RWPE1 (cell line): ENCODE data around the gene ARSD.
"Not testable (repeated sequence)": the region's sequence is repeated elsewhere in the genome, so short reads cannot be mapped to it uniquely, and the experiment has no call there.

Experiments used
- CTCF ChIA-PET: fragments of 350-600 bp; sonication (Branson Sonifier 250); formaldehyde crosslinking; extraction: SDS; loops from one replicate; lab custom pipeline; 2021; lab: Yijun Ruan, JAX
- POLR2A ChIA-PET: fragments of 400-600 bp; formaldehyde crosslinking; extraction: SDS; loops from one replicate; lab custom pipeline; 2020; ENCODE audit warnings: antibody characterized with exemption; ENCODE audit not compliant: low non-redundant PET; lab: Yijun Ruan, JAX
- DNase-seq: peaks from one replicate; pipeline ENCODE4 v3.0.0; 2012; ENCODE audit warnings: low spot score
- H3K27ac ChIP-seq: fragments of 450-650 bp; 2 replicates; pipeline ENCODE4 v1.5.1; 2017
- CTCF ChIP-seq: fragments of 450-650 bp; conservative IDR thresholded peaks from 2 replicates; pipeline ENCODE4 v1.5.1; 2017; ENCODE audit warnings: low read depth, mild to moderate bottlenecking

ARSD gene

GRCh38 chrX:2958199-2958598, 29.1 kb upstream of the ARSD start:
- DNase-seq: no peak
- POLR2A ChIA-PET: no interaction called here
- CTCF ChIA-PET: no interaction called here
- H3K27ac ChIP-seq: no peak overlapping the region
- no peak for TF ChIP-seq CTCF

DNA sequence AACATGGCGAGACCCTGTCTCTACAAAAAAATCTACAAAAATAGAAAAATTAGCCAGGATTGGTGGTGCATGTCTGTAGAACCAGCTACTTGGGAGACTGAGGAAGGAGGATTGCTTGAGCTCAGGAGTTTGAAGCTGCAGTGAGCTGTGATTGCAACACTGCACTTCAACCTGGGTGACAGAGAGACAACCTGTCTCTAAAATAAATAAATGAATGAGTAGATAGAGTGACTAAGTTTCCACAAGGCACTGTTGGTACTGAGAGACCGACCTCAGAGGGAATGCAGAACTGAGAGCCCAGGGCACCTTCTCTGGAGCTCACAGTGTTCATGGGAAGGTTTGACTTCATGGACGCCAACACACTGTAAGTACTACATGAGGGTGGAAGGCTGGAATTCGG, 26.7 kb upstream of the ARSD start:
- no peak for TF ChIP-seq CTCF
- no peak for DNase-seq
- H3K27ac ChIP-seq: no peak overlapping the region
- ChIA-PET CTCF (interaction anchor here (0.6 kb wide), 1 partner anchor 70 kb away, joined by 6 read pairs; no protein-coding TSS in a partner anchor), POLR2A (no interaction called here)

- ChIA-PET CTCF (no interaction called here), POLR2A (no interaction called here)
- no peak for DNase-seq
- no peak for TF ChIP-seq CTCF
- no peak overlapping the region for H3K27ac ChIP-seq
Observed at GRCh38 chrX:2955281-2955680, 26.1 kb upstream of the ARSD start.

DNA sequence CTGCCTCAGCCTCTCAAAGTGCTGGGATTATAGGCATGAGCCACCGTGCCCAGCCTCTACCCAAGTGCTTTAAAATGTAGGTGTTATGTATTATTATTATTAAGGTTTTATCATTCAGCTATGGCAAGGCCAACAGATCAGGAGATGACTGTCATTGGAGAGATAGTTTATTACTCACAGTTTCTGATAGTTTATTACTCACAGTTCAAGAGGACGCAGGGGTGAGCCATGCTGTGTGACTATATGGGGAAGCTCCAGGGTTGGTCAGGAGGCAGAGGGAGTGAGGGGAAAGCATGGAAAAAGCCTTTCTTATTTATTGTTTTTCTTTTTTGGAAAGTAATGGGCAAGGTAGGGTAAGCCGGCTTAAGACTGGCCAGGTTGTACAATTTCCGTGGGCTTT, 25.4 kb upstream of the ARSD start:
- ChIA-PET CTCF (no interaction called here), POLR2A (no interaction called here)
- no peak for TF ChIP-seq CTCF
- no peak for DNase-seq
- H3K27ac ChIP-seq: no peak overlapping the region

- DNase-seq, POLR2A ChIA-PET, CTCF ChIA-PET, H3K27ac ChIP-seq: not testable (repeated sequence)
Observed at GRCh38 chrX:2937942-2938341, 8.8 kb upstream of the ARSD start.

- ChIA-PET POLR2A (no interaction called here), CTCF (interaction anchor here (0.5 to 0.7 kb wide), 2 partner anchors 10 to 44 kb away, joined by 3 to 8 read pairs; no protein-coding TSS in a partner anchor)
- no peak for TF ChIP-seq CTCF
- no peak for DNase-seq
- no peak overlapping the region for H3K27ac ChIP-seq
Observed at GRCh38 chrX:2934715-2935710, 5.9 kb upstream of the ARSD start.
